HepG2 (cell line): Measurements from ENCODE around the gene SLC7A8. TPM values are rescaled to one million over a fixed set of nuclear protein-coding genes. Genes with fewer than 3 reads are reported as not detected.

ENCODE experiments used
- ARID2 ChIP-seq: sonication (generic); formaldehyde crosslinking; IDR thresholded peaks from 2 replicates; pipeline ENCODE4 v1.8.1; 2022; ENCODE audit warnings: mild to moderate bottlenecking, missing genetic modification reagents, borderline replicate concordance
- DNMT3B ChIP-seq: conservative IDR thresholded peaks from 2 replicates; pipeline ENCODE4 v1.6.1; 2016; ENCODE audit warnings: missing biosample characterization, control low read depth
- DPF2 ChIP-seq: sonication (generic); formaldehyde crosslinking; IDR thresholded peaks from 2 replicates; pipeline ENCODE4 v1.4.0; 2020; ENCODE audit warnings: mild to moderate bottlenecking, low read depth, missing genetic modification reagents, borderline replicate concordance
- ELF1 ChIP-seq: sonication (generic); formaldehyde crosslinking; IDR thresholded peaks from 2 replicates; pipeline ENCODE4 v1.4.0; 2020; ENCODE audit warnings: missing genetic modification reagents
- GATA4 ChIP-seq: sonication (generic); IDR thresholded peaks from 2 replicates; pipeline ENCODE4 v1.6.1; 2016; ENCODE audit warnings: antibody characterized with exemption, low read depth, borderline replicate concordance
- ISL2 ChIP-seq: sonication (generic); formaldehyde crosslinking; IDR thresholded peaks from 2 replicates; pipeline ENCODE4 v1.5.0; 2020; ENCODE audit warnings: missing genetic modification reagents
- ISX ChIP-seq: sonication (generic); formaldehyde crosslinking; conservative IDR thresholded peaks from 2 replicates; pipeline ENCODE4 v1.5.0; 2020; ENCODE audit warnings: missing genetic modification reagents
- KDM5B ChIP-seq: sonication (generic); formaldehyde crosslinking; IDR thresholded peaks from 2 replicates; pipeline ENCODE4 v1.4.0; 2020; ENCODE audit warnings: missing genetic modification reagents, mild to moderate bottlenecking, borderline replicate concordance
- PHF21A ChIP-seq: sonication (generic); formaldehyde crosslinking; IDR thresholded peaks from 2 replicates; pipeline ENCODE4 v1.5.0; 2020; ENCODE audit warnings: mild to moderate bottlenecking, missing genetic modification reagents
- RCOR2 ChIP-seq: IDR thresholded peaks from 2 replicates; pipeline ENCODE4 v1.6.1; 2016; ENCODE audit warnings: missing biosample characterization, missing genetic modification reagents
- RNF2 ChIP-seq: fragments of 450-650 bp; conservative IDR thresholded peaks from 2 replicates; pipeline ENCODE4 v1.6.1; 2016; ENCODE audit warnings: low read depth
- SIX1 ChIP-seq: sonication (generic); formaldehyde crosslinking; IDR thresholded peaks from 2 replicates; pipeline ENCODE4 v1.4.0; 2020; ENCODE audit warnings: missing genetic modification reagents, borderline replicate concordance
- SMAD1 ChIP-seq: sonication (generic); formaldehyde crosslinking; IDR thresholded peaks from 2 replicates; pipeline ENCODE4 v1.4.0; 2020; ENCODE audit warnings: missing genetic modification reagents, low read depth, mild to moderate bottlenecking, borderline replicate concordance
- ZNF430 ChIP-seq: sonication (generic); formaldehyde crosslinking; IDR thresholded peaks from 2 replicates; pipeline ENCODE4 v1.9.0; 2021; ENCODE audit warnings: mild to moderate bottlenecking, missing genetic modification reagents
- ZNF460 ChIP-seq: sonication (generic); formaldehyde crosslinking; IDR thresholded peaks from 2 replicates; pipeline ENCODE4 v1.5.1; 2020; ENCODE audit warnings: missing genetic modification reagents, mild to moderate bottlenecking, borderline replicate concordance
- ZNF564 ChIP-seq: sonication (generic); formaldehyde crosslinking; IDR thresholded peaks from 2 replicates; pipeline ENCODE4 v1.8.1; 2023; ENCODE audit warnings: mild to moderate bottlenecking, missing genetic modification reagents
- ZNF772 ChIP-seq: sonication (generic); formaldehyde crosslinking; IDR thresholded peaks from 2 replicates; pipeline ENCODE4 v1.5.0; 2020; ENCODE audit warnings: mild to moderate bottlenecking, missing genetic modification reagents
- polyA plus RNA-seq, 8 experiments: library from polyadenylated mRNA; depleted of rRNA in 3 of 8; stranded (reverse) in 7 of 8; unstranded in 1 of 8; fragments of >200 nt; fragmentation: Illumina TruSeq in 4 of 8; extraction: Trizol in 4 of 8; gene quantifications; 2 replicates each; pipeline versions ENCODE4 v1.2.1 to v1.2.3, GENCODE V29; 2011 to 2016; ENCODE audit warnings: low read depth in 4 of 8, missing spikeins in 1 of 8, mixed read lengths in 1 of 8; ENCODE audit not compliant: insufficient read depth in 1 of 8
- total RNA-seq, 5 experiments: library from RNA; depleted of rRNA; stranded (reverse); fragments of >200 nt; fragmentation: Illumina TruSeq; extraction: Trizol; gene quantifications; 2 replicates each; pipeline ENCODE4 v1.2.3, GENCODE V29; 2016; ENCODE audit warnings: low read depth in 1 of 5
- TF ChIP-seq, protein P1 (sequence below): sonication (generic); formaldehyde crosslinking; IDR thresholded peaks from 2 replicates; pipeline ENCODE4 v1.4.0; 2020; ENCODE audit warnings: mild to moderate bottlenecking, missing genetic modification reagents
- TF ChIP-seq, protein P2 (sequence below): sonication (generic); formaldehyde crosslinking; IDR thresholded peaks from 2 replicates; pipeline ENCODE4 v1.8.0; 2023; ENCODE audit warnings: mild to moderate bottlenecking, missing genetic modification reagents
- TF ChIP-seq, protein P3 (sequence below): IDR thresholded peaks from 2 replicates; pipeline ENCODE4 v1.6.1; 2016; ENCODE audit warnings: low read depth
- TF ChIP-seq, protein P4 (sequence below): sonication (generic); formaldehyde crosslinking; IDR thresholded peaks from 2 replicates; pipeline ENCODE4 v1.4.0; 2020; ENCODE audit warnings: missing genetic modification reagents

The SLC7A8 gene
- total and polyA plus RNA-seq, 2 of the 13 experiments (the other 11 are each of a cell fraction or from before 2014, with no cell fraction given): 0.25 TPM; not detected in 1

DNA sequence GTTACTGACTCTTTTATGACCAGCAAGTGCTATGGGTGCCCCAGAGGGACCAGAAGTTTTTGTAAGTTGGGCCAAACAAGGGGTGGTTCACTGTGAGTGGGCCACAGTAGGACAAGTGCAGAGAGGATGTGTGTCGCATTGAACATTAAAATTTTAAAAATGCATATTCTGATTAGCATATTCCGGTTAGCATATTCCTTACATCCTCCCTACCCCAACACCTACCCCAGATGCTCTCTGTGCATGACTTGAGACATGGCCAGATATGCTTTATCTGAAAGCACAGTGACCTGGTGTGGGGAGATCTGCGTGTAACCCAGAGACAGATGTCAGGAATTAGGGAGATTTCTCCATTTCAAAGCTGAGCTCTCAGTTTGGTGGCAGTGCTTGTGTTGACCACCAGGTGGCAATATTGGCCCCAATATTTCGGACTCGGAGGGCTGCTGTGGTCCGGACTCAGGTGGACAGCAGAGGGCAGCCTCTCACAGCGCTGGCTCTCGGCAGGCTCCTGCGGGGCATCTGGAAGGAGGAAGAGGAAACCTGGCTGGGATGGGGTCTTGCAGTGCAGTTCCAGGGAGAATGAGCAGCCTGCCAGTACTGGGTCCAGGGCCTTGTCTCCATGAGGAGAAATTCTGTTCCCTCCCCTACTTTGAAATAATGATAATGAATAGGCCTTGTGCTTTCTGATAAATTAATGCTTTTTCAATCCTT is 62.8 kb downstream of the SLC7A8 start (continued):
- TF ChIP-seq, protein P1, sequence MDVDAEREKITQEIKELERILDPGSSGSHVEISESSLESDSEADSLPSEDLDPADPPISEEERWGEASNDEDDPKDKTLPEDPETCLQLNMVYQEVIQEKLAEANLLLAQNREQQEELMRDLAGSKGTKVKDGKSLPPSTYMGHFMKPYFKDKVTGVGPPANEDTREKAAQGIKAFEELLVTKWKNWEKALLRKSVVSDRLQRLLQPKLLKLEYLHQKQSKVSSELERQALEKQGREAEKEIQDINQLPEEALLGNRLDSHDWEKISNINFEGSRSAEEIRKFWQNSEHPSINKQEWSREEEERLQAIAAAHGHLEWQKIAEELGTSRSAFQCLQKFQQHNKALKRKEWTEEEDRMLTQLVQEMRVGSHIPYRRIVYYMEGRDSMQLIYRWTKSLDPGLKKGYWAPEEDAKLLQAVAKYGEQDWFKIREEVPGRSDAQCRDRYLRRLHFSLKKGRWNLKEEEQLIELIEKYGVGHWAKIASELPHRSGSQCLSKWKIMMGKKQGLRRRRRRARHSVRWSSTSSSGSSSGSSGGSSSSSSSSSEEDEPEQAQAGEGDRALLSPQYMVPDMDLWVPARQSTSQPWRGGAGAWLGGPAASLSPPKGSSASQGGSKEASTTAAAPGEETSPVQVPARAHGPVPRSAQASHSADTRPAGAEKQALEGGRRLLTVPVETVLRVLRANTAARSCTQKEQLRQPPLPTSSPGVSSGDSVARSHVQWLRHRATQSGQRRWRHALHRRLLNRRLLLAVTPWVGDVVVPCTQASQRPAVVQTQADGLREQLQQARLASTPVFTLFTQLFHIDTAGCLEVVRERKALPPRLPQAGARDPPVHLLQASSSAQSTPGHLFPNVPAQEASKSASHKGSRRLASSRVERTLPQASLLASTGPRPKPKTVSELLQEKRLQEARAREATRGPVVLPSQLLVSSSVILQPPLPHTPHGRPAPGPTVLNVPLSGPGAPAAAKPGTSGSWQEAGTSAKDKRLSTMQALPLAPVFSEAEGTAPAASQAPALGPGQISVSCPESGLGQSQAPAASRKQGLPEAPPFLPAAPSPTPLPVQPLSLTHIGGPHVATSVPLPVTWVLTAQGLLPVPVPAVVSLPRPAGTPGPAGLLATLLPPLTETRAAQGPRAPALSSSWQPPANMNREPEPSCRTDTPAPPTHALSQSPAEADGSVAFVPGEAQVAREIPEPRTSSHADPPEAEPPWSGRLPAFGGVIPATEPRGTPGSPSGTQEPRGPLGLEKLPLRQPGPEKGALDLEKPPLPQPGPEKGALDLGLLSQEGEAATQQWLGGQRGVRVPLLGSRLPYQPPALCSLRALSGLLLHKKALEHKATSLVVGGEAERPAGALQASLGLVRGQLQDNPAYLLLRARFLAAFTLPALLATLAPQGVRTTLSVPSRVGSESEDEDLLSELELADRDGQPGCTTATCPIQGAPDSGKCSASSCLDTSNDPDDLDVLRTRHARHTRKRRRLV: no peak
- TF ChIP-seq RCOR2 (CRISPR knock-in tag): 0 out of 2 replicates have a peak, but pooled peaks have one; percentile 39
- no peak for TF ChIP-seq ARID2 (CRISPR knock-in tag)
- no peak for TF ChIP-seq GATA4
- no peak; the same call in 1 of the 2 replicates for TF ChIP-seq SMAD1
- TF ChIP-seq ELF1 (CRISPR knock-in tag): peak; percentile 62
- TF ChIP-seq, protein P2, sequence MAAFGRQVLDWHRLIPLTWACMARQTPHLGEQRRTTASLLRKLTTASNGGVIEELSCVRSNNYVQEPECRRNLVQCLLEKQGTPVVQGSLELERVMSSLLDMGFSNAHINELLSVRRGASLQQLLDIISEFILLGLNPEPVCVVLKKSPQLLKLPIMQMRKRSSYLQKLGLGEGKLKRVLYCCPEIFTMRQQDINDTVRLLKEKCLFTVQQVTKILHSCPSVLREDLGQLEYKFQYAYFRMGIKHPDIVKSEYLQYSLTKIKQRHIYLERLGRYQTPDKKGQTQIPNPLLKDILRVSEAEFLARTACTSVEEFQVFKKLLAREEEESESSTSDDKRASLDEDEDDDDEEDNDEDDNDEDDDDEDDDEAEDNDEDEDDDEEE (CRISPR knock-in tag): no peak
- TF ChIP-seq KDM5B (CRISPR knock-in tag): peak; percentile 87; the same call in 1 of the 2 replicates
- no peak for TF ChIP-seq DPF2 (CRISPR knock-in tag)
- no peak; the same call in 1 of the 2 replicates for TF ChIP-seq ZNF430 (CRISPR knock-in tag)
- peak; percentile 78 for TF ChIP-seq RNF2
- no peak for TF ChIP-seq ISL2
- TF ChIP-seq ZNF772 (CRISPR knock-in tag): peak; percentile 83
- TF ChIP-seq SIX1: peak; percentile 69; the same call in 1 of the 2 replicates
- TF ChIP-seq, protein P3, sequence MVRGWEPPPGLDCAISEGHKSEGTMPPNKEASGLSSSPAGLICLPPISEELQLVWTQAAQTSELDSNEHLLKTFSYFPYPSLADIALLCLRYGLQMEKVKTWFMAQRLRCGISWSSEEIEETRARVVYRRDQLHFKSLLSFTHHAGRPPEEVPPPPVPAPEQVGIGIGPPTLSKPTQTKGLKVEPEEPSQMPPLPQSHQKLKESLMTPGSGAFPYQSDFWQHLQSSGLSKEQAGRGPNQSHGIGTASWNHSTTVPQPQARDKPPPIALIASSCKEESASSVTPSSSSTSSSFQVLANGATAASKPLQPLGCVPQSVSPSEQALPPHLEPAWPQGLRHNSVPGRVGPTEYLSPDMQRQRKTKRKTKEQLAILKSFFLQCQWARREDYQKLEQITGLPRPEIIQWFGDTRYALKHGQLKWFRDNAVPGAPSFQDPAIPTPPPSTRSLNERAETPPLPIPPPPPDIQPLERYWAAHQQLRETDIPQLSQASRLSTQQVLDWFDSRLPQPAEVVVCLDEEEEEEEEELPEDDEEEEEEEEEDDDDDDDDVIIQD (CRISPR knock-in tag): peak; percentile 92
- peak; percentile 35; the same call in 1 of the 2 replicates for TF ChIP-seq DNMT3B (CRISPR knock-in tag)
- TF ChIP-seq ISX (CRISPR knock-in tag): no peak
- no peak for TF ChIP-seq PHF21A (CRISPR knock-in tag)
- TF ChIP-seq, protein P4, sequence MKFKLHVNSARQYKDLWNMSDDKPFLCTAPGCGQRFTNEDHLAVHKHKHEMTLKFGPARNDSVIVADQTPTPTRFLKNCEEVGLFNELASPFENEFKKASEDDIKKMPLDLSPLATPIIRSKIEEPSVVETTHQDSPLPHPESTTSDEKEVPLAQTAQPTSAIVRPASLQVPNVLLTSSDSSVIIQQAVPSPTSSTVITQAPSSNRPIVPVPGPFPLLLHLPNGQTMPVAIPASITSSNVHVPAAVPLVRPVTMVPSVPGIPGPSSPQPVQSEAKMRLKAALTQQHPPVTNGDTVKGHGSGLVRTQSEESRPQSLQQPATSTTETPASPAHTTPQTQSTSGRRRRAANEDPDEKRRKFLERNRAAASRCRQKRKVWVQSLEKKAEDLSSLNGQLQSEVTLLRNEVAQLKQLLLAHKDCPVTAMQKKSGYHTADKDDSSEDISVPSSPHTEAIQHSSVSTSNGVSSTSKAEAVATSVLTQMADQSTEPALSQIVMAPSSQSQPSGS: peak; percentile 77; the same call in 1 of the 2 replicates
- no peak for TF ChIP-seq ZNF460 (CRISPR knock-in tag)
- TF ChIP-seq ZNF564 (CRISPR knock-in tag): no peak
